ENCODE results near the gene TEPSIN.

DNA sequence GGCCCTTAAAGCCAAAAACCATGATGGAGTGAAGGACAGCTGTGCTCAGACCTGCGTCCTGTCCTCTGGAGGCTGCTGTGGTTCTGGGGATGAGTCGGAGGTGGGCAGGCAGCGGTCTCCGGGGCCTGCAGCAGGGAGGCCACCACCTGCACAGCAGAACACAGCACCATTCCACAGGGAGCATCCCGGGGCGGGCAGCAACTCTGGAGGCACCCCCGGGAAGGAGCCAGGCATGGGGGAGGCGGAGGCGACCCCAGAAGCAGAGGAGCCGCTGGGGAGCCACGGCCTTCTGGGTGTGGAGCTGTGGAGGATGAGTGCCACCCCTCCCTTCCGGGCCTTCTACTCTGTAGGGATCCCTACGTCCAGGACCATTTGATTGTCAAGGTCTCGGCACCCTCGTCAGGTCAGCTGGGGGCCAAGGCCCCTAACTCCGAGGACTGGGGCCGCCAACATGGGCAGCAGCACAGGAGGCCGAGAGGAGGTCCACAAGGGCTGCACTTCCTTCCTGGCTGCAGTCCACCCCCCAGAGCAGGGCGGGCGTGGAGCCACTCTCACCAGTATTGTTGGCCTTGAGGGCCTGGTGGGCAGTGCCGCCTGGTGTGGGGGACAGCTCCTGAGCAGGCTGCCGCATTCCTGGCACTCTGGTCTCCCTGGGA is 39.9 kb downstream of the TEPSIN start:
- TF ChIP-seq, protein P1, sequence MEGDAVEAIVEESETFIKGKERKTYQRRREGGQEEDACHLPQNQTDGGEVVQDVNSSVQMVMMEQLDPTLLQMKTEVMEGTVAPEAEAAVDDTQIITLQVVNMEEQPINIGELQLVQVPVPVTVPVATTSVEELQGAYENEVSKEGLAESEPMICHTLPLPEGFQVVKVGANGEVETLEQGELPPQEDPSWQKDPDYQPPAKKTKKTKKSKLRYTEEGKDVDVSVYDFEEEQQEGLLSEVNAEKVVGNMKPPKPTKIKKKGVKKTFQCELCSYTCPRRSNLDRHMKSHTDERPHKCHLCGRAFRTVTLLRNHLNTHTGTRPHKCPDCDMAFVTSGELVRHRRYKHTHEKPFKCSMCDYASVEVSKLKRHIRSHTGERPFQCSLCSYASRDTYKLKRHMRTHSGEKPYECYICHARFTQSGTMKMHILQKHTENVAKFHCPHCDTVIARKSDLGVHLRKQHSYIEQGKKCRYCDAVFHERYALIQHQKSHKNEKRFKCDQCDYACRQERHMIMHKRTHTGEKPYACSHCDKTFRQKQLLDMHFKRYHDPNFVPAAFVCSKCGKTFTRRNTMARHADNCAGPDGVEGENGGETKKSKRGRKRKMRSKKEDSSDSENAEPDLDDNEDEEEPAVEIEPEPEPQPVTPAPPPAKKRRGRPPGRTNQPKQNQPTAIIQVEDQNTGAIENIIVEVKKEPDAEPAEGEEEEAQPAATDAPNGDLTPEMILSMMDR (IDR thresholded peaks at IDR 0.05): no peak
- no peak for TF ChIP-seq POLR2AphosphoS5 (IDR thresholded peaks at IDR 0.05)
- no peak for TF ChIP-seq POLR2A (IDR thresholded peaks at IDR 0.05)

Measured in upper lobe of left lung (tissue), 4 donors.